K562 (cell line): ENCODE data around the gene TELO2. TPM values are rescaled to one million over a fixed set of nuclear protein-coding genes. Genes with fewer than 3 reads are reported as not detected.
A peak's percentile ranks its signal among the peaks of the same experiment; 100 is the strongest.

Source experiments
- ZBTB11 ChIP-seq, 3 experiments: fragments of 200-800 bp in 1 of 3; fragments of 250-450 bp in 1 of 3; fragments of 450-650 bp in 1 of 3; sonication (Bioruptor Pico) in 1 of 3; sonication (Bioruptor generic) in 1 of 3; formaldehyde crosslinking in 1 of 3; IDR thresholded peaks; 2 replicates each; pipeline versions ENCODE4 v1.6.1 to v1.8.0; 2016 to 2022; ENCODE audit warnings: mild to moderate bottlenecking in 2 of 3, missing genetic modification characterization in 2 of 3, missing compliant biosample characterization in 1 of 3, moderate library complexity in 1 of 3
- polyA plus RNA-seq, 8 experiments: library from polyadenylated mRNA; depleted of rRNA in 4 of 8; stranded (reverse) in 5 of 8; unstranded in 3 of 8; fragments of >200 nt; fragmentation: Nextera tagmentation in 2 of 8; fragmentation: Illumina TruSeq in 1 of 8; extraction: Ambion mirVana in 2 of 8; extraction: Trizol in 1 of 8; gene quantifications; 2 replicates each; pipeline versions ENCODE4 v1.2.1 to v1.2.3, GENCODE V29; 2011 to 2014; ENCODE audit warnings: inconsistent platforms in 1 of 8, missing spikeins in 1 of 8
- total RNA-seq, 7 experiments: library from RNA; depleted of rRNA in 6 of 7; stranded (reverse); fragments of >200 nt in 6 of 7; fragmentation: Illumina TruSeq in 2 of 7; extraction: Trizol in 2 of 7; gene quantifications; 2 replicates each; pipeline versions ENCODE4 v1.2.1 to v1.2.3, GENCODE V29; 2011 to 2021; ENCODE audit warnings: low replicate concordance in 1 of 7
- TF ChIP-seq, protein P1 (sequence below): fragments of 200-600 bp; sonication (generic); IDR thresholded peaks from one replicate; pipeline ENCODE4 v1.6.1; 2012; ENCODE audit warnings: mild to moderate bottlenecking, low read depth, low read length, inconsistent platforms

Gene TELO2
- total and polyA plus RNA-seq, 9 of the 15 experiments (the other 6 are each of a cell fraction or from before 2014, with no cell fraction given) = 0.51 to 91.8 (median 14.5) TPM

DNA sequence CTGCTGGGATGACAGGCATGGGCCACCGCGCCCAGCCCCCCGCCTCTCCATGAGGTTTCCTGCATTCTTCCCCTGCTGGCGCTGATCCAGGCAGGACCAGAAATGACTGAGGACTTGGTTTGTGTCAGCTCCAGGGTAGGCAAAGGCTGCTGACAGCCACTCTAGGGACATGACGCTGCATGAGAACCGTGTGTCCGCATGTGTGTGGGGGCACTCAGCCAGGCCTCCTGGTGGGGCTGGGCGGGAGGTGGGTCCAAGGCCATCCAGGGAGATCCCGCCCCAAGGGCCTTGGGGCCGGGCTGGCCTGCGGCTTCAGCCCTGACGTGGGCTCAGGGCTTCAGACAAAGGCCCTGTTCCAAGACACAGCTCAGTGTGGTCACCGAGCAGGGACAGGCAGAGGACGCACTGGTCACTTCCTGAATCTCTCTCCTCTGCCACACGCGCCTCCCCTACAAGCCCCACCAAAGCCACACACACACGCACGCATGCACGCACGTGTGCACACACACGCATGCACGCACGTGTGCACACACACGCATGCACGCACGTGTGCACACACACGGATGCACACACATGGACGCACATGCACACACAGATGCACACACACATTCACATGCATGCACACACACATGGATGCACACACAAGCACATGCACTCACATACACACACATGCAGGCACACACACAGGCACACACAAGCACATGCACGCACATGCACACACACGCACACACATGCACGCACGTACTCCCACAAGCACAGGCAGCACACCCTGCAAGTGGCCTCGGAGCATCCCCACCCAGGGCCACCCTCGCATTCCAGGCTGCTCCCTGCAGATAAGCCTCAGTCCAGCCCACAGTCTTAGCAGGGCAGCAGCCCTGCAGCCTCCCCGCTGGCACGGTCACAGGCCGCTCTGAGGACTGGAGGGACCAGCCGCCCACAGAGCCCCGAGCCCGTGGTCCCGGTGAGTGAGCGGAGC lies 35.0 kb downstream of the TELO2 start (continued):
- TF ChIP-seq, protein P1, sequence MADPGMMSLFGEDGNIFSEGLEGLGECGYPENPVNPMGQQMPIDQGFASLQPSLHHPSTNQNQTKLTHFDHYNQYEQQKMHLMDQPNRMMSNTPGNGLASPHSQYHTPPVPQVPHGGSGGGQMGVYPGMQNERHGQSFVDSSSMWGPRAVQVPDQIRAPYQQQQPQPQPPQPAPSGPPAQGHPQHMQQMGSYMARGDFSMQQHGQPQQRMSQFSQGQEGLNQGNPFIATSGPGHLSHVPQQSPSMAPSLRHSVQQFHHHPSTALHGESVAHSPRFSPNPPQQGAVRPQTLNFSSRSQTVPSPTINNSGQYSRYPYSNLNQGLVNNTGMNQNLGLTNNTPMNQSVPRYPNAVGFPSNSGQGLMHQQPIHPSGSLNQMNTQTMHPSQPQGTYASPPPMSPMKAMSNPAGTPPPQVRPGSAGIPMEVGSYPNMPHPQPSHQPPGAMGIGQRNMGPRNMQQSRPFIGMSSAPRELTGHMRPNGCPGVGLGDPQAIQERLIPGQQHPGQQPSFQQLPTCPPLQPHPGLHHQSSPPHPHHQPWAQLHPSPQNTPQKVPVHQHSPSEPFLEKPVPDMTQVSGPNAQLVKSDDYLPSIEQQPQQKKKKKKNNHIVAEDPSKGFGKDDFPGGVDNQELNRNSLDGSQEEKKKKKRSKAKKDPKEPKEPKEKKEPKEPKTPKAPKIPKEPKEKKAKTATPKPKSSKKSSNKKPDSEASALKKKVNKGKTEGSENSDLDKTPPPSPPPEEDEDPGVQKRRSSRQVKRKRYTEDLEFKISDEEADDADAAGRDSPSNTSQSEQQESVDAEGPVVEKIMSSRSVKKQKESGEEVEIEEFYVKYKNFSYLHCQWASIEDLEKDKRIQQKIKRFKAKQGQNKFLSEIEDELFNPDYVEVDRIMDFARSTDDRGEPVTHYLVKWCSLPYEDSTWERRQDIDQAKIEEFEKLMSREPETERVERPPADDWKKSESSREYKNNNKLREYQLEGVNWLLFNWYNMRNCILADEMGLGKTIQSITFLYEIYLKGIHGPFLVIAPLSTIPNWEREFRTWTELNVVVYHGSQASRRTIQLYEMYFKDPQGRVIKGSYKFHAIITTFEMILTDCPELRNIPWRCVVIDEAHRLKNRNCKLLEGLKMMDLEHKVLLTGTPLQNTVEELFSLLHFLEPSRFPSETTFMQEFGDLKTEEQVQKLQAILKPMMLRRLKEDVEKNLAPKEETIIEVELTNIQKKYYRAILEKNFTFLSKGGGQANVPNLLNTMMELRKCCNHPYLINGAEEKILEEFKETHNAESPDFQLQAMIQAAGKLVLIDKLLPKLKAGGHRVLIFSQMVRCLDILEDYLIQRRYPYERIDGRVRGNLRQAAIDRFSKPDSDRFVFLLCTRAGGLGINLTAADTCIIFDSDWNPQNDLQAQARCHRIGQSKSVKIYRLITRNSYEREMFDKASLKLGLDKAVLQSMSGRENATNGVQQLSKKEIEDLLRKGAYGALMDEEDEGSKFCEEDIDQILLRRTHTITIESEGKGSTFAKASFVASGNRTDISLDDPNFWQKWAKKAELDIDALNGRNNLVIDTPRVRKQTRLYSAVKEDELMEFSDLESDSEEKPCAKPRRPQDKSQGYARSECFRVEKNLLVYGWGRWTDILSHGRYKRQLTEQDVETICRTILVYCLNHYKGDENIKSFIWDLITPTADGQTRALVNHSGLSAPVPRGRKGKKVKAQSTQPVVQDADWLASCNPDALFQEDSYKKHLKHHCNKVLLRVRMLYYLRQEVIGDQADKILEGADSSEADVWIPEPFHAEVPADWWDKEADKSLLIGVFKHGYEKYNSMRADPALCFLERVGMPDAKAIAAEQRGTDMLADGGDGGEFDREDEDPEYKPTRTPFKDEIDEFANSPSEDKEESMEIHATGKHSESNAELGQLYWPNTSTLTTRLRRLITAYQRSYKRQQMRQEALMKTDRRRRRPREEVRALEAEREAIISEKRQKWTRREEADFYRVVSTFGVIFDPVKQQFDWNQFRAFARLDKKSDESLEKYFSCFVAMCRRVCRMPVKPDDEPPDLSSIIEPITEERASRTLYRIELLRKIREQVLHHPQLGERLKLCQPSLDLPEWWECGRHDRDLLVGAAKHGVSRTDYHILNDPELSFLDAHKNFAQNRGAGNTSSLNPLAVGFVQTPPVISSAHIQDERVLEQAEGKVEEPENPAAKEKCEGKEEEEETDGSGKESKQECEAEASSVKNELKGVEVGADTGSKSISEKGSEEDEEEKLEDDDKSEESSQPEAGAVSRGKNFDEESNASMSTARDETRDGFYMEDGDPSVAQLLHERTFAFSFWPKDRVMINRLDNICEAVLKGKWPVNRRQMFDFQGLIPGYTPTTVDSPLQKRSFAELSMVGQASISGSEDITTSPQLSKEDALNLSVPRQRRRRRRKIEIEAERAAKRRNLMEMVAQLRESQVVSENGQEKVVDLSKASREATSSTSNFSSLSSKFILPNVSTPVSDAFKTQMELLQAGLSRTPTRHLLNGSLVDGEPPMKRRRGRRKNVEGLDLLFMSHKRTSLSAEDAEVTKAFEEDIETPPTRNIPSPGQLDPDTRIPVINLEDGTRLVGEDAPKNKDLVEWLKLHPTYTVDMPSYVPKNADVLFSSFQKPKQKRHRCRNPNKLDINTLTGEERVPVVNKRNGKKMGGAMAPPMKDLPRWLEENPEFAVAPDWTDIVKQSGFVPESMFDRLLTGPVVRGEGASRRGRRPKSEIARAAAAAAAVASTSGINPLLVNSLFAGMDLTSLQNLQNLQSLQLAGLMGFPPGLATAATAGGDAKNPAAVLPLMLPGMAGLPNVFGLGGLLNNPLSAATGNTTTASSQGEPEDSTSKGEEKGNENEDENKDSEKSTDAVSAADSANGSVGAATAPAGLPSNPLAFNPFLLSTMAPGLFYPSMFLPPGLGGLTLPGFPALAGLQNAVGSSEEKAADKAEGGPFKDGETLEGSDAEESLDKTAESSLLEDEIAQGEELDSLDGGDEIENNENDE = no peak
- TF ChIP-seq ZBTB11 (CRISPR knock-in tag; IDR thresholded peaks at IDR 0.05) = 0 out of 6 replicates have a peak, but pooled peaks of 1 of the 3 experiments have one; percentile 29
